GM18867 (cell line): ENCODE data around the gene DHRSX.
"Not testable (repeated sequence)": the region's sequence is repeated elsewhere in the genome, so short reads cannot be mapped to it uniquely, and the experiment has no call there.

Experiments used
- ATAC-seq: cut with Tn5 transposase; IDR thresholded peaks from one replicate; pipeline ENCODE4 v1.9.1; 2021; ENCODE audit warnings: mild to moderate bottlenecking, moderate library complexity; ENCODE audit not compliant: unreplicated experiment

DHRSX gene

DNA sequence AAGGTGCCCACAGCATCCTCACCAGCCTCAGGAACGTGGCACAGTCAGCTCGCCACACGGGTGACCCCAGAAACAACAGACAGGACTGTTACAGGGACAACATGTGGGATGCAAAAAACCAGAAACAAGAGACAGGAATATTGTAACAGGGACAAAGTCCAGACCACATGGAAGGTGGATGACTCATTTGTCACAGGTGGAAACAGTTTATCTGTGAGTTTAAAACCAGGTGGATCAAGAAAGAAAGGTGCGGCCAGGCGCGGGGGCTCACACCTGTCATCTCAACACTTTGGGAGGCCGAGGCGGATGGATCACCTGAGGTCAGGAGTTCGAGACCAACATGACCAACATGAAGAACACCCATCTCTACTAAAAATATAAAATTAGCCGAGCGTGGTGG lies 23.5 kb downstream of the DHRSX start:
- ATAC-seq: not testable (repeated sequence)

- no peak for ATAC-seq
Observed at GRCh38 chrX:2474963-2475726, 25.6 kb downstream of the DHRSX start.

DNA sequence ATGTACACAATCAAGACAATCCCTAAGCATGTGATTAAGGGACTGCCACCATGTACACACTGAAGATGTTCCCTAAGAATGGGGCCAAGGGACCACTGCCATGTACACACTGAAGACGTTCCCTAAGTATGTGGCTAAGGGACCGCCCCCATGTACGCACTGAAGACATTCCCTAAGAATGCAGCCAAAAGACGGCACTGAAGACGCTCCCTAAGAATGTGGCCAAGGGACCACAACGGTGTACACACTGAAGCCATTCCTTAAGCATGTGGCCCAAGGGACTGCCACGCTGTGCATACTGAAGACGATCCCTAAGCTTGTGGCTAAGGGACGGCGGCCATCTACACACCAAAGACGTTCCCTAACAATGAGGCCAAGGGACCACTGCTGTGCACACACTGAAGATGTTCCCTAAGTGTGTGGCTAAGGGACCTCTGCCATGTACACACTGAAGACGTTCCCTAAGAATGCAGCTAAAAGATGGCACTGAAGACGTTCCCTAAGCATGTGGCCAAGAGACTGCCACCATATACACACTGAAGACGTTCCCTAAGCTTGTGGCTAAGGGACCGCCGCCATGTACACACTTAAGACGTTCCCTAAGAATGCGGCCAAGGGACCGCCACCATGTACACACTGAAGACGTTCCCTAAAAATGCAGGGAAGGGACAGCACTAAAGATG lies 26.4 kb downstream of the DHRSX start:
- no peak for ATAC-seq

DNA sequence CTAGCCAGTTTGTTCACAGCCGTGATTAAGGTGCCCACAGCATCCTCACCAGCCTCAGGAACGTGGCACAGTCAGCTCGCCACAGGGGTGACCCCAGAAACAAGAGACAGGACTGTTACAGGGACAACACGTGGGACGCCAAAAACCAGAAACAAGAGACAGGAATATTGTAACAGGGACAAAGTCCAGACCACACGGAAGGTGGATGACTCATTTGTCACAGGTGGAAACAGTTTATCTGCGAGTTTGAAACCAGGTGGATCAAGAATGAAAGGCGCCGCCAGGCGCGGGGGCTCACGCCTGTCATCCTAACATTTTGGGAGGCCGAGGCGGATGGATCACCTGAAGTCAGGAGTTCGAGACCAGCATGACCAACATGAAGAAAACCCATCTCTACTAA lies 27.7 kb downstream of the DHRSX start:
- ATAC-seq: not testable (repeated sequence)

- no peak for ATAC-seq
Observed at GRCh38 chrX:2471641-2472040, 29.1 kb downstream of the DHRSX start.

DNA sequence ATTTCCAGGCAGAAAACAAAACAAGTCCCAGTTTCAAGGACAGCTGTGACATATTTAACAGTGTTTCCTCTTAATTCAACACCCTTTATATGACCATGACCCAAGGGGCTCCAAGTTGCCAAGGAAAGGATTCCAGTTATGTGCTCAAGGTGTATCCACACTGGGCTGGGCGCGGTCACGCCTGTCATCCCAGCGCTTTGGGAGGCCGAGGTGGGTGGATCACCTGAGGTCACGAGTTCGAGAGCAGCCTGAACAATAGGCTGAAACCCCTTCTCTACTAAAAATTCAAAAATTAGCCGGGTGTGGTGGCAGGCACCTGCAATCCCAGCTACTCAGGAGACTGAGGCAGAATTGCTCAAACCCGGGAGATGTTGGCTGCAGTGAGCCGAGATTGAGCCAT lies 29.6 kb downstream of the DHRSX start:
- ATAC-seq: not testable (repeated sequence)

GRCh38 chrX:2469852-2470251 lies 30.9 kb downstream of the DHRSX start:
- not testable (repeated sequence) for ATAC-seq

GRCh38 chrX:2469196-2469685 lies 31.5 kb downstream of the DHRSX start:
- ATAC-seq: no peak

DNA sequence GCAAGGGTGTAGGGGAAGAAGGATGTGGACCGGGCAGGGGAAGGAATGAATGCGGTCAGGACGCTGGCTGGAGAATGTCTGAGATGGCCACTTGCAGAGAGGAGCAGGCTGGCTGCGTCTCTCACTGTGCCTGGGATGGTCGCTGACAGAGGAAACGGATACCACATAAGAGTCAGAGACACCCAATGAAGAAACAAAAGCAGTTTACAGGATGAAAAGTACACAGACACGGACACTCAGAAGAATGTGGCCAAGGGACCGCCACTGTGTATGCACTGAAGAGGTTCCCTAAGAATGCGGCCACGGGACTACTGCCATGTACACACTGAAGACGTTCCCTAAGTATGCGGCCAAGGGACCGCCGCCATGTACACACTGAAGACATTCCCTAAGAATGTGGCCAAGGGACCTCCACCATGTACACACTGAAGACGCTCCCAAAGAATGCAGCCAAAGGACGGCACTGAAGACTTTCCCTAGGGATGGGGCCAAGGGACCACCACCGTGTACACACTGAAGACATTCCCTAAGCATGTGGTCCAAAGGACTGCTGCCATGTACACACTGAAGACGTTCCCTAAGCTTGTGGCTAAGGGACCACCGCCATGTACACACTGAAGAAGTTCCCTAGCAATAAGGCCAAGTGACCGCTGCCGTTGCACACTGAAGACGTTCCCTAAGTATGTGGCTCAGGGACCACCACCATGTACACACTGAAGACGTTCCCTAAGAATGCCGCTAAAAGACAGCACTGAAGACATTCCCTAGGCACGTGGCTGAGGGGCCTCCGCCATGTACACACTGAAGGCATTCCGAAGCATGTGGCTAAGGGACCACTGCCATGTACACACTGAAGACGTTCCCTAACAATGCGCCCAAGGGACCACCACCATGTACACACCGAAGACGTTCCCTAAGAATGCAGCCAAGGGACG lies 32.2 kb downstream of the DHRSX start:
- ATAC-seq: no peak

GRCh38 chrX:2466876-2467656 lies 33.7 kb downstream of the DHRSX start:
- ATAC-seq: no peak

GRCh38 chrX:2464677-2465166 lies 36.1 kb downstream of the DHRSX start:
- ATAC-seq: no peak

DNA sequence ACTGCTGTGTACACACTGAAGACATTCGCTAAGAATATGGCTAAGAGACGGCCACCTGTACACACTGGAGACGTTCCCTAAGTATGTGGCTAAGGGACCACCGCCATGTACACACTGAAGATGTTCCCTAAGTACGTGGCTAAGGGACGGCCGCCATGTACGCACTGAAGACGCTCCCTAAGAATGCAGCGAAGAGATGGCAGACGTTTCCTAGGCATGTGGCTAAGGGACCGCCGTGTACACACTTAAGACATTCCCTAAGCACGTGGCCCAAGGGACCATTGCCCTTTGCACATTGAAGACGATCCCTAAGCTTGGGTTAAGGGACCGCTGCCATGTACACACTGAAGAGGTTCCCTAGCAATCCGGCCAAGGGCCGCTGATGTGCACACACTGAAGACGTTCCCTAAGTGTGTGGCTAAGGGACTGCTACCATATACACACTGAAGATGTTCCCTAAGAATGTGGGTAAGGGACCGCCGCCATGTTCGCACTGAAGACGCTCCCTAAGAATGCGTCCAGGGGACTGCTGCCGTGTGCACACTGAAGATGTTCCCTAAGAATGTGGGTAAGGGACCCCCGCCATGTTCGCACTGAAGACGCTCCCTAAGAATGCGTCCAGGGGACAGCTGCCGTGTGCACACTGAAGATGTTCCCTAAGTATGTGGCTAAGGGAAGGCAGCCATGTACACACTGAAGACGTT lies 36.7 kb downstream of the DHRSX start:
- no peak for ATAC-seq

GRCh38 chrX:2463481-2463880 lies 37.3 kb downstream of the DHRSX start:
- ATAC-seq: not testable (repeated sequence)

DNA sequence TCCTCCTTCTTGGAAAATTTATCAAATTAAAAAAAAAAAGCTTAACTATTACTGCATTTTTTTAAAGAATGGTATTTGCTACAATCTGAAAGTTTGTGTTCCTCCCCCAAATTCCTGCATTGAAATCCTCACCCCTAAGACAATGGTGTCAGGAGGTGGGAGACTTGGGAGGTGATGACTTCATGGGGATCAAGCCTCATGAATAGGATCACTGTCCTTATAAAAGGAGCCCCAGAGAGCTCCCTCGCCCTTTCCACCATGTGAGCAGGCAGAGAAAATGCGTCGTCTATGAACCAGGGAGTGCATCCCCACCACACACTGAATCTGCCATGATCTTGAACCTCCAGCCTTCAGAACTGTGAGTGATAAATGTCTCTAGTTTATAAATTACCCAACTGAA lies 38.0 kb downstream of the DHRSX start:
- ATAC-seq: no peak

DNA sequence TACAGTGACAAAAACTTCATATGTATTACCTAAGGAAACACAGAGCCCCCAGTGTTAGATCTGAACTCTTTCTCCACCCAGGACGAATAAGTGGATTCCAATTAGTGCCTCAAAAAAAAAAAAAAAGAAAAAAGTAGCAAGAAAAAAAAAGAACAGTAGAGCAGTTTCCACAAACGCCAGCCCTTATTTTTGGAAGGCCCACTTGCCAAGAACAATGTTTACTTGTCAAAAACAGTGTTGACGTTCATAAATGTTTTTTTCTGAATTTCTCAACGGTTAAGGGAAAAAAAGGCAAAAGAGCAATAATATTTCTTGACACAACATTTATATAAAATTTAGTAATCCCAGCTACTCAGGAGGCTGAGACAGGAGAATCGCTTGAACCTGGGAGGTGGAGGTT lies 38.7 kb downstream of the DHRSX start:
- ATAC-seq: no peak

GRCh38 chrX:2461711-2462016 lies 39.1 kb downstream of the DHRSX start:
- no peak for ATAC-seq

DNA sequence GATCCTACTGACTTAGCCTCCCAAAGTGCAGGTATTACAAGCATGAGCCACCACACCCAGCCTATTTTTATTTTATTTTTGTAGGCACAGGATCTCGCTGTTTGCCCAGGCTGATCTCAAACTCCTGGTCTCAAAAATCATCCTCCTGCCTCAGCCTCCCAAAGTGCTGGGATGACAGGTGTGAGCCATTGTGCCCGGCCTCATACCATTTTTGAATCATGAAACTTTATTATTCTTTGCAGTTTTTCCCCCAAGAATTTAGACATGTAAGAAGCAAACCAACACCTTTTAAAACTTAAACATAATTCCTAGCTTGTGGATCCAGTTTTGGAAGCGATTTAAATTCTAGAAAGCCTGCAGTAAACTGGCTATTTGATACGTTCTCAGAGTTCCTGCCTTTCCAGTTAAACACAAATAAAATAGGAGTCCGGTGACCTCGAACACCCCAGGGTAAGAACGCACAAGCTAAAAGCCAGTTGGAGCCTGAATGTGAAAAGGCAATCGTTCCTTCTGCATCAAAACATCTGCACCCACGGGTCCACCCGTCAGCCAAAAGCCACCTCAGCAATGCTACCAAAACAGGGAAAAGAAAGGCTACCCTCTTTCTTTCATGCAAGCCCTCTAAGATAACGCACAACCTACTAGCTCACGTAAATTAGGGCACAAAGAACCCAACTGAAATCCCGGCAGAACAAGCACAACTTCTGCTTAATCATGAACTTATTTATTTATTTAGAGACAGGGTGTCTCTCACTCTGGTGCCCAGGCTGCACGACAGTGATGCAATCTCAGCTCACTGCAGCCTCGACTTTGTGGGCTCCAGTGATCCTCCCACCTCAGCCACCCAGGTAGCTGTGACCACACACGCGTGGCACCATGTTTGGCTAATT lies 39.7 kb downstream of the DHRSX start:
- ATAC-seq: not testable (repeated sequence)

DNA sequence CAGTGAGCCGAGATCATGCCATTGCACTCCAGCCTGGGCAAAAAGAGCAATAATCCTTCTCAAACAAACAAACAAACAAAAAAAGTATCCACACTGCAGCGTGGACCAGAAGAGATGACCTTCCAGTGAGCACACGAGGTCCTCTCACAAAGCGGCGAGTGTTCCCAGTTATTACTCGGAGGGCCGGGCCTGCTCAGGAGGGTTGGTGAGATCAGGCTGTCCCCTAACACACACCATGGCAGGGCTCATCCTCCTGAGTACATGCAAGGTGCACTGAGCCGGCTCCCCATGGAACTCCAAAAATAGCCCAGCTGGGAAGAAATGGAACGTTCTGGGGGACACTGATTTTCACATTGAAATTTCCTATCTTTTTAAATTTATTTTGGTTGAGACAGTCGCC lies 40.7 kb downstream of the DHRSX start:
- ATAC-seq: not testable (repeated sequence)

GRCh38 chrX:2458309-2458708 lies 42.5 kb downstream of the DHRSX start:
- ATAC-seq: no peak
